ENCODE data around the gene FRYL.

Gene FRYL

DNA sequence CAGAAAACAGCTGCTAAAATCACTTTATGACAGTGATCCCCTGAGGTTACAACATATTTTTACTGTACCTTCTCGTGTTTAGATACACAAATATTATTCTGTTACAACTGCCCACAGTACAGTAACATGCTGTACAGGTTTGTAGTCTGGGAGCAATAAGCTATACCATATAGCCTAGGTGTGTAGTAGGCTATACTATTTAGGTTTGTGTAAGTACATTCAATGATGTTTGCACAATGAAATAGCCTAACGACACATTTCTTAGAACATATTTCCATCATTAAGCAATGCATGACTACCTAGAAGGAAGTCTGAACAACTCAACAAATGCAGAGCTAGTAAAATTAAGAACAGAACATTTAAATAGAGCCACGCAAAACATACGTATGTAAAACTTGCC lies 177.3 kb downstream of the FRYL start:
- TF ChIP-seq, protein P1, sequence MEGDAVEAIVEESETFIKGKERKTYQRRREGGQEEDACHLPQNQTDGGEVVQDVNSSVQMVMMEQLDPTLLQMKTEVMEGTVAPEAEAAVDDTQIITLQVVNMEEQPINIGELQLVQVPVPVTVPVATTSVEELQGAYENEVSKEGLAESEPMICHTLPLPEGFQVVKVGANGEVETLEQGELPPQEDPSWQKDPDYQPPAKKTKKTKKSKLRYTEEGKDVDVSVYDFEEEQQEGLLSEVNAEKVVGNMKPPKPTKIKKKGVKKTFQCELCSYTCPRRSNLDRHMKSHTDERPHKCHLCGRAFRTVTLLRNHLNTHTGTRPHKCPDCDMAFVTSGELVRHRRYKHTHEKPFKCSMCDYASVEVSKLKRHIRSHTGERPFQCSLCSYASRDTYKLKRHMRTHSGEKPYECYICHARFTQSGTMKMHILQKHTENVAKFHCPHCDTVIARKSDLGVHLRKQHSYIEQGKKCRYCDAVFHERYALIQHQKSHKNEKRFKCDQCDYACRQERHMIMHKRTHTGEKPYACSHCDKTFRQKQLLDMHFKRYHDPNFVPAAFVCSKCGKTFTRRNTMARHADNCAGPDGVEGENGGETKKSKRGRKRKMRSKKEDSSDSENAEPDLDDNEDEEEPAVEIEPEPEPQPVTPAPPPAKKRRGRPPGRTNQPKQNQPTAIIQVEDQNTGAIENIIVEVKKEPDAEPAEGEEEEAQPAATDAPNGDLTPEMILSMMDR (conservative IDR thresholded peaks at IDR 0.05; ENCODE audit: low read depth, low read length), result no peak
- DNase-seq (ENCODE audit: low read depth), result no peak
- H3K4me3 ChIP-seq (ENCODE audit: low read length), result no peak overlapping the region

DNA sequence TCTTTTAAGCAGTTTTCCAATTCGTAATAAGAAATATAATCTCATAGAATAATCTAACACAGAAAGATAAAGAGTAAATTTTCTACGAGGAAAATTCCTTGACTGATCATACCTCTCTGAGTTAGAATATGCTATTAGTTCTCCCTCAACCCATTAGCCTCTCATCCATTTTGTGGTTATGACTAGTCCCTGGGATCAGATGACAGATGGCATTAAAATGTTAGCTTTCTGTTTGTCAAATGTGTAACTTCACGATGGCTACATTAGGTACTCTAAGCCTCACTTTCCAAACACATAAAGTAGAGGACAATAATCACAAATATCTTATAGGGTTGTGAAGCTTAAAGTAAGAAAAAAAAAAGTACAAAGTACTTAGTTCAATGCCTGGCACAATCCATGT lies 177.9 kb downstream of the FRYL start:
- no peak overlapping the region for H3K4me3 ChIP-seq (ENCODE audit: low read length)
- DNase-seq (ENCODE audit: low read depth), result peak; percentile 26
- TF ChIP-seq, protein P1 (conservative IDR thresholded peaks at IDR 0.05; ENCODE audit: low read depth, low read length), result no peak

DNA sequence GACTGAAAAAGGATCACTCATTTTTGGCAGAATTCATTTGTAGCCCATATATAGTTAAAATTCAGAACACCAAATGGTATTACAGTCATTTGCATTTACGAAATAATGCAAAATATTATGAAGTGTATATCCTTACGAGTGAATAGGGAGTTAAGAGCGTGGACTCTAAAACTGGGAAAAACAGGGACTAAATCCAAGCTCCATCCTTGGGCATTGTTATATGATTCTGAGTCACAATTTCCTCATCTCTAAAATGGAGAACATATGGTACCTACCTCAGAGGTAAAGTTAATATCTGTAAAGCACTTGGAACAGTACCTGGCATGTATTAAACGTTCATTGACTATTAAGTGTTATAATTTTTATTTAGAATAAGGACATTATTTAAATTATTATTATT lies 183.7 kb downstream of the FRYL start:
- DNase-seq (ENCODE audit: low read depth), result no peak
- no peak overlapping the region for H3K4me3 ChIP-seq (ENCODE audit: low read length)
- TF ChIP-seq, protein P1 (conservative IDR thresholded peaks at IDR 0.05; ENCODE audit: low read depth, low read length), result no peak

DNA sequence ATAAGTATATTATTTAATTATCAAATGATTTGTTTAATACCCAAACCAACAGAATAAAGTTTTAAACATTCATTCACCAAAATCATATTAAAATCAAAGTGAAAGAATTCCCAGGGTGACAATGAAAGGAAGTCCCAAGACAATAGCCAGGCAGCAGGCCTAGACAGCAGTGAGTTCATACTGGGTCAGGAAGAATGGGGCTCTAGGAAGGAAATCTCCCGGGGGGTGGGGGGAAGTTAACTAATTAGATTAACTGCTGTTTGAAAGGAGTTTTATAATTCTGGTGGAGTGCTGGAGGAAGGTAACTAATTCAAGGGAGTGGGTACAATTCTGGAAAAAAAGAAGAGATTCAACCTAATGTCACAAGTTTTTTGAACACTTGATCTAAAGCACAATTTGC lies 185.9 kb downstream of the FRYL start:
- DNase-seq (ENCODE audit: low read depth), result no peak
- TF ChIP-seq, protein P1 (conservative IDR thresholded peaks at IDR 0.05; ENCODE audit: low read depth, low read length), result no peak
- no peak overlapping the region for H3K4me3 ChIP-seq (ENCODE audit: low read length)

DNA sequence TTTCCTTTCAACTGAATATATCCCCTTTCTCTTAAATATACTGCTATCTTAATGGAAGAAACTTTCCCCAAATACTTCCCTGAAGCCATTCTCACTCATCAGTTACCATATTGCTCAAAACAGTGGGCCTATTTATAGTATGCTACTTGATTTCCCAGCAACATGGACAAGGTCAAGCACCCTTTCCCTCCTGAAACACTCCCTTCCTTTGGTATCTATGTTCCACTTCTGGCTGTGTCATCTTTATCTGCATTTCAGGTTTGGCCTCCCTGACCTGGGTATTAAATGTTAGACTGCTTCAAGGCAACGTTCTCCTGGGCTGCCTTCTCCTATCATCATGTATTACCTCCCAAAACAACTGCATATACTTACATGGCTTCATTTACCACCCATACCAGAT lies 188.7 kb downstream of the FRYL start:
- no peak overlapping the region for H3K4me3 ChIP-seq (ENCODE audit: low read length)
- TF ChIP-seq, protein P1 (conservative IDR thresholded peaks at IDR 0.05; ENCODE audit: low read depth, low read length), result no peak
- DNase-seq (ENCODE audit: low read depth), result no peak

DNA sequence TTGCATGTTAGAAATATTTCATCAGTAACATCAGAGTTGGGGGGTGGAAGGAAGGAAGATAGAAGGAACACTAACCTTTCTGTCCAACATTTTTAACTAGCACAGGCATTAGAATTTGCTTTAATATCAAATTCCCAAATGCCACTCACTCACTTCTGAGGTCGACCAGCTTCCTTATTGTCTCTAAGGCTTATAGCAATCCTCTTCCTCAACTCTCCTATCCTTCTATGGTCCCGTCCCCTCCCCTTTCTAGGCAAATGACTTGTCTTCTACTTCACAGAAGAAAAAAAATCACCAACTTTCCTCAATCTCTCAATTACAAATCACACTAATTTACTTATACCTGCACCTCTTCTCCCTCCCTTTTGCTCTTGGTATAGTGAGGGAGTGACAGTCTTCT lies 189.2 kb downstream of the FRYL start:
- DNase-seq (ENCODE audit: low read depth), result no peak
- TF ChIP-seq, protein P1 (conservative IDR thresholded peaks at IDR 0.05; ENCODE audit: low read depth, low read length), result no peak
- no peak overlapping the region for H3K4me3 ChIP-seq (ENCODE audit: low read length)

DNA sequence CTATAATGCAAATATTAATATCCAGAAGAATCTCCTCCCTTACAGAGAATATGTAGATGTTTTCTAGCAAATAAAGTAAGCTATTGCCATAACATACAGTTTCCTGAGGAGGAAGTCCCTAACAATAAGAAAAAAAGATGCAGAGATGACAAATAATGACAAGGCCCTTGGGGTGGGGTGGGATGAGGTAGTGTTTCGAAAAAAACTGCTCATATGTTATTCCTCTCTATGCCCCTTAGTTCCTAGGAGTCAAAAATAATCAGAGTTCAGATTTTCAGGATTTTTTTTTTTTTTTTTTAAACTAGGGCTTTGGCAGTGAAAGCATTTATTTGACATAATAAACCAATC lies 191.0 kb downstream of the FRYL start:
- no peak overlapping the region for H3K4me3 ChIP-seq (ENCODE audit: low read length)
- DNase-seq (ENCODE audit: low read depth), result no peak
- TF ChIP-seq, protein P1 (conservative IDR thresholded peaks at IDR 0.05; ENCODE audit: low read depth, low read length), result no peak

Data from retinal pigment epithelial cell (primary cell).